HEK293 (cell line): ENCODE results near the gene TLE5.

Experiments
- PRDM1 ChIP-seq: fragments of 450-650 bp; formaldehyde crosslinking; IDR thresholded peaks from 2 replicates; pipeline ENCODE4; 2016; ENCODE audit warnings: missing biosample characterization, missing genetic modification characterization
- SCRT1 ChIP-seq: fragments of 450-650 bp; formaldehyde crosslinking; IDR thresholded peaks from 2 replicates; pipeline ENCODE4 v1.5.1; 2016; ENCODE audit warnings: missing biosample characterization, missing genetic modification characterization, borderline replicate concordance
- SP2 ChIP-seq: fragments of 450-650 bp; formaldehyde crosslinking; IDR thresholded peaks from 2 replicates; pipeline ENCODE4 v1.5.1; 2016; ENCODE audit warnings: missing biosample characterization, missing genetic modification characterization
- SP3 ChIP-seq: fragments of 450-650 bp; formaldehyde crosslinking; IDR thresholded peaks from 2 replicates; pipeline ENCODE4 v1.5.1; 2016; ENCODE audit warnings: missing biosample characterization, missing genetic modification characterization
- TSHZ1 ChIP-seq: fragments of 450-650 bp; formaldehyde crosslinking; IDR thresholded peaks from 2 replicates; pipeline ENCODE4 v1.5.1; 2016; ENCODE audit warnings: missing biosample characterization, missing genetic modification characterization, borderline replicate concordance
- ZBTB48 ChIP-seq: fragments of 450-650 bp; formaldehyde crosslinking; IDR thresholded peaks from 2 replicates; pipeline ENCODE4 v1.5.1; 2016; ENCODE audit warnings: missing biosample characterization, missing genetic modification characterization
- ZBTB7A ChIP-seq: fragments of 450-650 bp; formaldehyde crosslinking; IDR thresholded peaks from 2 replicates; pipeline ENCODE4 v1.5.1; 2016; ENCODE audit warnings: low read depth, missing biosample characterization, missing genetic modification characterization
- ZFP3 ChIP-seq: fragments of 450-650 bp; formaldehyde crosslinking; IDR thresholded peaks from 2 replicates; pipeline ENCODE4 v1.5.1; 2016; ENCODE audit warnings: low read depth, missing biosample characterization, missing genetic modification characterization
- ZFP69B ChIP-seq: fragments of 450-650 bp; formaldehyde crosslinking; IDR thresholded peaks from 2 replicates; pipeline ENCODE4 v1.5.1; 2016; ENCODE audit warnings: missing biosample characterization, missing genetic modification characterization
- ZNF157 ChIP-seq: fragments of 450-650 bp; formaldehyde crosslinking; IDR thresholded peaks from 2 replicates; pipeline ENCODE4 v1.5.1; 2016; ENCODE audit warnings: missing biosample characterization, missing genetic modification characterization
- ZNF202 ChIP-seq: fragments of 450-650 bp; formaldehyde crosslinking; IDR thresholded peaks from 2 replicates; pipeline ENCODE4 v1.5.1; 2016; ENCODE audit warnings: missing biosample characterization, missing genetic modification characterization, borderline replicate concordance
- ZNF350 ChIP-seq: fragments of 450-650 bp; formaldehyde crosslinking; IDR thresholded peaks from 2 replicates; pipeline ENCODE4 v1.5.0; 2017; ENCODE audit warnings: missing biosample characterization, mild to moderate bottlenecking, missing genetic modification characterization
- ZNF423 ChIP-seq: fragments of 450-650 bp; formaldehyde crosslinking; IDR thresholded peaks from 2 replicates; pipeline ENCODE4 v1.5.1; 2016; ENCODE audit warnings: missing biosample characterization, missing genetic modification characterization
- ZNF518A ChIP-seq: fragments of 450-650 bp; formaldehyde crosslinking; conservative IDR thresholded peaks from 2 replicates; pipeline ENCODE4 v1.5.1; 2016; ENCODE audit warnings: low read depth, missing biosample characterization, missing genetic modification characterization
- ZNF610 ChIP-seq: fragments of 450-650 bp; formaldehyde crosslinking; IDR thresholded peaks from 2 replicates; pipeline ENCODE4 v1.5.1; 2016; ENCODE audit warnings: missing biosample characterization, missing genetic modification characterization, borderline replicate concordance
- ZNF785 ChIP-seq: fragments of 450-650 bp; formaldehyde crosslinking; IDR thresholded peaks from 2 replicates; pipeline ENCODE4 v1.5.1; 2016; ENCODE audit warnings: missing biosample characterization, missing genetic modification characterization
- TF ChIP-seq, protein P1 (sequence below): fragments of 450-650 bp; formaldehyde crosslinking; IDR thresholded peaks from 2 replicates; pipeline ENCODE4 v1.5.1; 2017; ENCODE audit warnings: missing biosample characterization, missing genetic modification characterization
- TF ChIP-seq, protein P2 (sequence below): fragments of 450-650 bp; formaldehyde crosslinking; IDR thresholded peaks from 2 replicates; pipeline ENCODE4 v1.5.1; 2016; ENCODE audit warnings: missing biosample characterization, missing genetic modification characterization
- TF ChIP-seq, protein P3 (sequence below): IDR thresholded peaks from 2 replicates; pipeline ENCODE4 v1.6.1; 2011; ENCODE audit warnings: mild to moderate bottlenecking, low read depth, low read length, borderline replicate concordance
- TF ChIP-seq, protein P4 (sequence below): fragments of 450-650 bp; formaldehyde crosslinking; IDR thresholded peaks from 2 replicates; pipeline ENCODE4 v1.5.1; 2016; ENCODE audit warnings: missing biosample characterization, missing genetic modification characterization

The TLE5 gene

DNA sequence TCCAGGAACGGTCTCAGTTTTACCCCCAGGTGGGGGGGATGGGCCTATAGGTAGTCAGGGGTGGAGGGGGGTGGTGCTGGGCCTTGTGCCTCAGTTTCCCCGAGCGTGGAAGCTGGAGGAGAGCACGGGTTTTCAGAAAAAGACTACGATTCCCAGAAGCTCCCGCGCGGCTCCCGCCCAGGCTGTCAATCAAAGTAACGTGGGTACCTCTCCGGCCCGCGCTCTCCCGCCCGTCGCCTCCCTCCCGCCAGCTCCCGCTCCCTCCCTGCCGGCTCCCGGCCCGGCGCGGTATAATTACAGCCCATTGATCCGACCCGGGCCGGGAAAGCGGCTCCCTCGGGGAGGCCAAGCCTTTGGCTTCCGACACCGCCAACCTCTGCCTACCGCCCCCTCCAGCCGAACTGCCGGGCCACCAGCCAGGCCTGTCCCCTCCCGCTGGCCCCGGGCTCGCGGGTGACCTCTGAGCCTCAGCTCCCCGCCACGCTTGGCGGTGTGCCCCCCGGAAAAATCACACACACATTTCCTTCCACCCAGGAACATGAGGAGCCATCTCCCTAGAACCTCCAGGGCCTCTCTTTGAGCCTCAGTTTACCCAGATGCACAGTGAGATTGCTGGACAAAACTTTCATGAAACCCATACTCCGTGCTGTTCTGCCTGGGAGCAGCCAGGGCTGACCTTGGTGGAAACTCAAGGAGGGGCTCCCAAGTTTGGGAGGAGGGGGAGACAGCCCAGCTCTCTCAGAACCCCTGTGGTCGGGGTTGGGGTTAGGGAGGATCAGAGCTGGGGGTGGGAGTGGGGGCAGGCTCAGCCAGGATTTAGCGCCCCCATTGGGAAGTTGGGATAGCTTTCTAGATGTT, 25.9 kb downstream of the TLE5 start (continued):
- TF ChIP-seq TSHZ1 (tag by site-specific recombination) (peak; percentile 61; the same call in 1 of the 2 replicates), ZNF610 (tag by site-specific recombination) (peak; percentile 53; the same call in 1 of the 2 replicates), ZNF157 (no peak), ZNF785 (tag by site-specific recombination) (no peak), ZNF518A (tag by site-specific recombination) (no peak), ZFP69B (0 out of 2 replicates have a peak, but pooled peaks have one; percentile 21), SP3 (tag by site-specific recombination) (peak; percentile 63), PRDM1 (tag by site-specific recombination) (no peak), ZBTB48 (no peak; the same call in 1 of the 2 replicates), ZFP3 (tag by site-specific recombination) (no peak), ZNF202 (tag by site-specific recombination) (no peak), ZNF350 (no peak), SP2 (tag by site-specific recombination) (peak; percentile 80), ZNF423 (tag by site-specific recombination) (peak; percentile 82; the same call in 1 of the 2 replicates), SCRT1 (no peak), ZBTB7A (tag by site-specific recombination) (no peak)
- TF ChIP-seq, protein P1, sequence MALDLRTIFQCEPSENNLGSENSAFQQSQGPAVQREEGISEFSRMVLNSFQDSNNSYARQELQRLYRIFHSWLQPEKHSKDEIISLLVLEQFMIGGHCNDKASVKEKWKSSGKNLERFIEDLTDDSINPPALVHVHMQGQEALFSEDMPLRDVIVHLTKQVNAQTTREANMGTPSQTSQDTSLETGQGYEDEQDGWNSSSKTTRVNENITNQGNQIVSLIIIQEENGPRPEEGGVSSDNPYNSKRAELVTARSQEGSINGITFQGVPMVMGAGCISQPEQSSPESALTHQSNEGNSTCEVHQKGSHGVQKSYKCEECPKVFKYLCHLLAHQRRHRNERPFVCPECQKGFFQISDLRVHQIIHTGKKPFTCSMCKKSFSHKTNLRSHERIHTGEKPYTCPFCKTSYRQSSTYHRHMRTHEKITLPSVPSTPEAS (tag by site-specific recombination): peak; percentile 44; the same call in 1 of the 2 replicates
- TF ChIP-seq, protein P2, sequence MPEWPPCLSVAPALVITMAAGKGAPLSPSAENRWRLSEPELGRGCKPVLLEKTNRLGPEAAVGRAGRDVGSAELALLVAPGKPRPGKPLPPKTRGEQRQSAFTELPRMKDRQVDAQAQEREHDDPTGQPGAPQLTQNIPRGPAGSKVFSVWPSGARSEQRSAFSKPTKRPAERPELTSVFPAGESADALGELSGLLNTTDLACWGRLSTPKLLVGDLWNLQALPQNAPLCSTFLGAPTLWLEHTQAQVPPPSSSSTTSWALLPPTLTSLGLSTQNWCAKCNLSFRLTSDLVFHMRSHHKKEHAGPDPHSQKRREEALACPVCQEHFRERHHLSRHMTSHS (tag by site-specific recombination): no peak
- TF ChIP-seq, protein P3, sequence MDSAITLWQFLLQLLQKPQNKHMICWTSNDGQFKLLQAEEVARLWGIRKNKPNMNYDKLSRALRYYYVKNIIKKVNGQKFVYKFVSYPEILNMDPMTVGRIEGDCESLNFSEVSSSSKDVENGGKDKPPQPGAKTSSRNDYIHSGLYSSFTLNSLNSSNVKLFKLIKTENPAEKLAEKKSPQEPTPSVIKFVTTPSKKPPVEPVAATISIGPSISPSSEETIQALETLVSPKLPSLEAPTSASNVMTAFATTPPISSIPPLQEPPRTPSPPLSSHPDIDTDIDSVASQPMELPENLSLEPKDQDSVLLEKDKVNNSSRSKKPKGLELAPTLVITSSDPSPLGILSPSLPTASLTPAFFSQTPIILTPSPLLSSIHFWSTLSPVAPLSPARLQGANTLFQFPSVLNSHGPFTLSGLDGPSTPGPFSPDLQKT: no peak
- TF ChIP-seq, protein P4, sequence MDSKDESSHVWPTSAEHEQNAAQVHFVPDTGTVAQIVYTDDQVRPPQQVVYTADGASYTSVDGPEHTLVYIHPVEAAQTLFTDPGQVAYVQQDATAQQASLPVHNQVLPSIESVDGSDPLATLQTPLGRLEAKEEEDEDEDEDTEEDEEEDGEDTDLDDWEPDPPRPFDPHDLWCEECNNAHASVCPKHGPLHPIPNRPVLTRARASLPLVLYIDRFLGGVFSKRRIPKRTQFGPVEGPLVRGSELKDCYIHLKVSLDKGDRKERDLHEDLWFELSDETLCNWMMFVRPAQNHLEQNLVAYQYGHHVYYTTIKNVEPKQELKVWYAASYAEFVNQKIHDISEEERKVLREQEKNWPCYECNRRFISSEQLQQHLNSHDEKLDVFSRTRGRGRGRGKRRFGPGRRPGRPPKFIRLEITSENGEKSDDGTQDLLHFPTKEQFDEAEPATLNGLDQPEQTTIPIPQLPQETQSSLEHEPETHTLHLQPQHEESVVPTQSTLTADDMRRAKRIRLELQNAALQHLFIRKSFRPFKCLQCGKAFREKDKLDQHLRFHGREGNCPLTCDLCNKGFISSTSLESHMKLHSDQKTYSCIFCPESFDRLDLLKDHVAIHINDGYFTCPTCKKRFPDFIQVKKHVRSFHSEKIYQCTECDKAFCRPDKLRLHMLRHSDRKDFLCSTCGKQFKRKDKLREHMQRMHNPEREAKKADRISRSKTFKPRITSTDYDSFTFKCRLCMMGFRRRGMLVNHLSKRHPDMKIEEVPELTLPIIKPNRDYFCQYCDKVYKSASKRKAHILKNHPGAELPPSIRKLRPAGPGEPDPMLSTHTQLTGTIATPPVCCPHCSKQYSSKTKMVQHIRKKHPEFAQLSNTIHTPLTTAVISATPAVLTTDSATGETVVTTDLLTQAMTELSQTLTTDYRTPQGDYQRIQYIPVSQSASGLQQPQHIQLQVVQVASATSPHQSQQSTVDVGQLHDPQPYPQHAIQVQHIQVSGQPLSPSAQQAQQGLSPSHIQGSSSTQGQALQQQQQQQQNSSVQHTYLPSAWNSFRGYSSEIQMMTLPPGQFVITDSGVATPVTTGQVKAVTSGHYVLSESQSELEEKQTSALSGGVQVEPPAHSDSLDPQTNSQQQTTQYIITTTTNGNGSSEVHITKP (tag by site-specific recombination): peak; percentile 69
